Activated CD8-positive, alpha-beta T cell treated with anti-CD3 and anti-CD28 coated beads for 36 hours (primary cell): ENCODE results near the gene VGF. TPM values are rescaled to one million over a fixed set of nuclear protein-coding genes. Genes with fewer than 3 reads are reported as not detected.

ENCODE experiments used
- ATAC-seq: fragments of 200-7000 bp; cut with Tn5 transposase; one replicate; pipeline ENCODE4 v1.10.0; 2021; ENCODE audit warnings: mild to moderate bottlenecking, moderate library complexity
- CTCF ChIA-PET: fragments of 350-600 bp; sonication (Branson Sonifier 250); formaldehyde crosslinking; loops from one replicate; lab custom pipeline; 2021; ENCODE audit warnings: antibody characterized with exemption; lab: Charles Lee
- POLR2A ChIA-PET: fragments of 350-600 bp; sonication (Branson Sonifier 250); formaldehyde crosslinking; loops from one replicate; lab custom pipeline; 2021; ENCODE audit warnings: antibody characterized with exemption; lab: Charles Lee
- DNase-seq: peaks from one replicate; pipeline ENCODE4 v3.0.0-alpha.2; 2020
- H3K27ac Mint-ChIP-seq: one replicate; pipeline ENCODE4 v1.8.0; 2021; ENCODE audit warnings: mild to moderate bottlenecking, mixed read lengths
- H3K27me3 Mint-ChIP-seq: one replicate; pipeline ENCODE4 v1.8.0; 2021; ENCODE audit warnings: mixed read lengths
- H3K36me3 Mint-ChIP-seq: one replicate; pipeline ENCODE4 v1.8.0; 2021; ENCODE audit warnings: low read depth, mixed read lengths
- H3K4me1 Mint-ChIP-seq: one replicate; pipeline ENCODE4 v1.8.0; 2021; ENCODE audit warnings: low read depth, mixed read lengths
- H3K4me3 Mint-ChIP-seq: one replicate; pipeline ENCODE4 v1.8.0; 2021; ENCODE audit warnings: mild to moderate bottlenecking, moderate library complexity, mixed read lengths
- H3K9me3 Mint-ChIP-seq: one replicate; pipeline ENCODE4 v1.8.0; 2021; ENCODE audit warnings: mixed read lengths
- CTCF ChIP-seq: fragments of 200-600 bp; IDR thresholded peaks from one replicate; pipeline ENCODE4 v1.8.0; 2022; ENCODE audit warnings: antibody characterized with exemption, mild to moderate bottlenecking
- intact Hi-C: fragments of 100-400 bp; cut with micrococcal nuclease; formaldehyde crosslinking; loops from one replicate; pipeline ENCODE4 v1.10.0; 2022
- total RNA-seq, 2 experiments: library from RNA; stranded (reverse); gene quantifications; one replicate each; pipeline ENCODE4 v1.2.3, GENCODE V29; 2021

VGF gene
- total RNA-seq, 2 experiments from 2014 or later, result not detected

GRCh38 chr7:101172854-101173751 lies 7.7 kb upstream of the VGF start:
- intact Hi-C loops, result no loop called here
- ChIA-PET CTCF (interaction anchor here (0.9 to 7.7 kb wide), 9 partner anchors 7 to 71 kb away, joined by 3 to 56 read pairs (median 6); partner anchors contain the start of genes VGF and ZNHIT1), POLR2A (interaction anchor here (1.6 to 2.1 kb wide), 2 partner anchors 10 to 26 kb away, joined by 3 to 5 read pairs; no protein-coding TSS in a partner anchor)
- ATAC-seq (peak; percentile 6), DNase-seq (peak; percentile 45)
- TF ChIP-seq CTCF, result no peak
- H3K4me1 Mint-ChIP-seq, result peaks cover 51% of the 10 kb centered on the region
- no peaks in the 10 kb centered on the region for H3K36me3 Mint-ChIP-seq
- H3K9me3 Mint-ChIP-seq, result no peaks in the 10 kb centered on the region
- peaks cover 75% of the 10 kb centered on the region for H3K27me3 Mint-ChIP-seq
- H3K27ac Mint-ChIP-seq, result no peak overlapping the region
- H3K4me3 Mint-ChIP-seq, result peak overlapping the region; percentile 9

GRCh38 chr7:101172005-101172853 lies 6.9 kb upstream of the VGF start:
- Mint-ChIP-seq H3K4me3 (no peak overlapping the region), H3K4me1 (peaks cover 56% of the 10 kb centered on the region), H3K9me3 (no peaks in the 10 kb centered on the region), H3K27ac (no peak overlapping the region), H3K36me3 (no peaks in the 10 kb centered on the region), H3K27me3 (peaks cover 76% of the 10 kb centered on the region)
- DNase-seq (no peak), ATAC-seq (no peak)
- ChIA-PET CTCF (interaction anchor here (1.3 to 7.7 kb wide), 8 partner anchors 9 to 110 kb away, joined by 3 to 56 read pairs (median 16); no protein-coding TSS in a partner anchor), POLR2A (interaction anchor here (2.1 kb wide), 1 partner anchor 9 kb away, joined by 5 read pairs; no protein-coding TSS in a partner anchor)
- intact Hi-C loops, result no loop called here
- no peak for TF ChIP-seq CTCF

DNA sequence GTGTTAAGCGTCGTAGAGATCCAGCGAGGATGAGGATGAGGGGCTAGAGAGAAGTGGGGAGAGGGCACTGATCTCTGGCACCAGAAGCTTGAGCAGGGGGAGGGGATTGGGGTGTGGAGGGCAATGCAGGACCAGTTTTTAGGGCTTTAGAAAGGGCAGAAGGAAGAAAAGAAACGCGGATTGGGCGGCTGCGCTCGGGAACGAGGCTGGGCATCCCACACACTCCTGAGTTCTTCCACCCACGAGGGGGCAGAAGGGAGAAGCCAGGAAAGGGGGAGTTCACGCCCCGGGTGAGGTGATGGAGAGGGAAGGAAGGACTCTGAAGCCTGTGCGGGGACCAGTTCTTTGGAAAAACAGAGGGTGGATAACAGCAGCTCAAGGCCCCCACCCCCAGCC lies 6.1 kb upstream of the VGF start:
- no peak overlapping the region for H3K4me3 Mint-ChIP-seq
- intact Hi-C loops, result no loop called here
- ChIA-PET POLR2A (interaction anchor here (0.9 to 1.4 kb wide), 3 partner anchors 11 to 250 kb away, joined by 3 to 5 read pairs (median 3); no protein-coding TSS in a partner anchor), CTCF (interaction anchor here (0.8 to 3.0 kb wide), 10 partner anchors 9 to 277 kb away, joined by 3 to 30 read pairs (median 5); partner anchors contain the start of gene PLOD3)
- DNase-seq (no peak), ATAC-seq (no peak)
- no peak for TF ChIP-seq CTCF
- H3K36me3 Mint-ChIP-seq, result no peaks in the 10 kb centered on the region
- H3K4me1 Mint-ChIP-seq, result peaks cover 62% of the 10 kb centered on the region
- H3K27me3 Mint-ChIP-seq, result peaks cover 80% of the 10 kb centered on the region
- no peak overlapping the region for H3K27ac Mint-ChIP-seq
- H3K9me3 Mint-ChIP-seq, result no peaks in the 10 kb centered on the region

DNA sequence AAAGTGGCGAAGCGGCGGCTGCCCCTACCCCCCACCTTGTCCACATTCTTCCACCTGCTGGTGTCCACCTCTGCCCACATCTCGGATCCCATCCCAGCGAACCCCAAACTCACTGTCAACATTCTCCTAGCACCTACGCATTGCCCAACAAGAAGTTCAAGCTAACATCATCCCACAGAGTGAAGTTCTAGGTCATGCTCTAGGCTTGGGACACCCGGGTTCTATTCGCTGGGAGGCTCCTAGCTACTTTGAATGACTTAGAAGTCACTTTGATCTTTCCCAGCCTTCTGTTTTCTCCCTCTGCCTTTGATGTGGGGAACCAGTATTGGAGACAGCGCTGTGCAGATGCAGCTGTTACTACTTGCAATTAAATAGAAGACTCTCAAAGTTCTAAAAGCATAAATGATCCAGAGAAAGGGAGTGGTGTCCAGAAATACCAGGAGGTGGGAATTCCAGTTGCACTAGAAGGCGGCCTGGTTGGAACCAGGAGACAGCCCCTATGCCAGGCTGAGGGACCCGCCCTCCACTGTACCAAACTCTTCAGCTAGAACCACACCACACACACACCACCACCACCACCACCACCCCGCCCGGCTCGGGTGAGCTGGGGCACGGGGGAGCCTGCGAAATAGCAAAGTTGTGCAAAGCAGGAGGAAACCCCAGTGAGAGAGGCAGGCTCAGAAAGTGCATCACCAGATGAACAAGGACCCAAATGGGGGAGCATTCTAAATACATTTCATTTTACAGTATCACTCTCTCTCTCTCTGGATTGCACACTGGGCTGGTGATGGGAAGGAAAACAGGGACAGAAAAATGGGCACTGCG lies 5.5 kb upstream of the VGF start:
- Mint-ChIP-seq H3K4me3 (no peak overlapping the region), H3K27ac (no peak overlapping the region), H3K9me3 (no peaks in the 10 kb centered on the region), H3K4me1 (peaks cover 67% of the 10 kb centered on the region), H3K36me3 (no peaks in the 10 kb centered on the region), H3K27me3 (peaks cover 80% of the 10 kb centered on the region)
- TF ChIP-seq CTCF, result no peak
- intact Hi-C loops, result no loop called here
- ATAC-seq, result no peak
- POLR2A ChIA-PET, result interaction anchor here (0.9 to 1.4 kb wide), 3 partner anchors 12 to 250 kb away, joined by 3 to 5 read pairs (median 3); no protein-coding TSS in a partner anchor
- CTCF ChIA-PET, result interaction anchor here (0.6 to 3.0 kb wide), 13 partner anchors 10 to 361 kb away, joined by 3 to 30 read pairs (median 4); partner anchors contain the start of gene PLOD3
- no peak for DNase-seq
